ENCODE measurements around the gene NKIRAS2. TPM values are rescaled to one million over a fixed set of nuclear protein-coding genes. Genes with fewer than 3 reads are reported as not detected.
"Not testable (repeated sequence)": the region's sequence is repeated elsewhere in the genome, so short reads cannot be mapped to it uniquely, and the experiment has no call there.

Gene NKIRAS2
- total RNA-seq, 1 donor from 2014 or later = 50.7 TPM

DNA sequence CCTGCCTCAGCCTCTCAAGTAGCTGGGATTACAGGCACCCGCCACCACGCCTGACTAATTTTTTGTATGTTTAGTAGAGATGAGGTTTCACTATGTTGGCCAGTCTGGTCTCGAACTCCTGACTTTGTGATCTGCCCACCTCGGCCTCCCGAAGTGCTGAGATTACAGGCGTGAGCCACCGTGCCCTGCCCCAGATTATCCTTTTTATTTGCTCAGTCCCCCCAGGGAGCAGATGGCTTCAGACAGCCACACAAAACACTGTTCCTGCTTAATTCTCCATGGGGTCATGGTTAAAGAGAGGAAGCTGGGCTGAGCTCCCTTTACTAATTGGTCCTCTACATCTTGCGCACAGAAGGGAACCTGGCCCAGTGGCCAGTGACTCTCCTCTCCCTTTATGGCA lies 955 bp downstream of the NKIRAS2 start:
- intact Hi-C loops (cut with DNase I) = loop anchor here (2.0 to 10.0 kb wide), 2 partner anchors 54 to 514 kb away; partner anchors contain the start of genes CNP and NAGLU
- DNase-seq (ENCODE audit: low spot score) = not testable (repeated sequence)

DNA sequence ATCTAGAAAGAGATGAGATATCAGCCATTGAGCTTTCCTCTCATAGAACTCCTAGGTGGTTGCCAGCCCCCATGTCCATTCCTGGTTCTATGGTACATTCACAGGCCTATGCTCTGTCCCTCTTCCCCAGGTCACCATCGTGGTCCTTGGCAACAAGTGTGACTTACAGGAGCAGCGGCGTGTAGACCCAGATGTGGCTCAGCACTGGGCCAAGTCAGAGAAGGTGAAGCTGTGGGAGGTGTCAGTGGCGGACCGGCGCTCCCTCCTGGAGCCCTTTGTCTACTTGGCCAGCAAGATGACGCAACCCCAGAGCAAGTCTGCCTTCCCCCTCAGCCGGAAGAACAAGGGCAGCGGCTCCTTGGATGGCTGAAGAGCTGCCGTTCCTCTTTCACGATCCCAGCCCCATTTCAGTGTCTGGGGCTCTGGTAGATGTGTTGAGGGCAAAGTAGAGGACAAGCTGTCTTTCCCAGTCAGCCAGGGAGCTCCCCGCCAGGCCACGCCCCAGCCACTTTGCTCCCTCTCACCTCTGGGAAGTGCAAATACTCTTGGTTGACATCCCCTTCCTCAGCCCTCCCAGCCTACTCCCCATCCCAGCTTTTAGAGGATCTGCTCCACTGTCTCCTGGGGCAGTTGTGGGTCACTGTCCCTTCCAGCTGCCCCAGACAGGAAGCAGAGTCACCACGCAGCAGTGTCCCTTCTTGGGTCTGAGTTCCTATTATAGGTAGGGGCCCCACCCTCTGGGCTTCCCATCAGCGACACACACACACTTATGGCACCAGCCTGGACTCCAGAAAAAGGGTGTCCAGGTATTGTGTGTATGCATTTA lies 3.8 kb downstream of the NKIRAS2 start:
- intact Hi-C loops (cut with DNase I) = loop anchor here (2.0 to 10.0 kb wide), 2 partner anchors 79 to 511 kb away; partner anchors contain the start of gene NAGLU
- peak; percentile 79 for DNase-seq (ENCODE audit: low spot score)

DNA sequence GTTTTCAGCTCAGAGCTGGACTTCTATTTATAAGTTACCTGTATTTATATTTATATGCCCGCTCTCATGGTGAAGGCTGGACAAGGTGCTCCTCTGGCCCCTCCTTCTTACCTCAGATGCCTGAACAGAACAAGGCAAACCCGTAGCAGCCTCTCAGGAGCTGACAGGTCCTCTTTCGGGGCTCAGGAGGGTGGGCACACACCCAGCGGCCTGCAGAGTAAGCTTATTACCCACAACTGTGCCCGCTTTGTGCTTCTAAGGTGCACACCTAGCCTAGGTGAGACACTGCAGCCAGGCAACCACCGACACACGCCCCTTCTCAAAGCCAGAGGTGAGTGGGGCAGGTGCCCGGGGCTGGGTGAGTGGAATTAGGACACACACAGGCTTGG lies 5.3 kb downstream of the NKIRAS2 start:
- intact Hi-C loops (cut with DNase I) = loop anchor here (1.0 to 10.0 kb wide), 4 partner anchors 42 to 510 kb away; partner anchors contain the start of gene NAGLU
- DNase-seq (ENCODE audit: low spot score) = no peak

DNA sequence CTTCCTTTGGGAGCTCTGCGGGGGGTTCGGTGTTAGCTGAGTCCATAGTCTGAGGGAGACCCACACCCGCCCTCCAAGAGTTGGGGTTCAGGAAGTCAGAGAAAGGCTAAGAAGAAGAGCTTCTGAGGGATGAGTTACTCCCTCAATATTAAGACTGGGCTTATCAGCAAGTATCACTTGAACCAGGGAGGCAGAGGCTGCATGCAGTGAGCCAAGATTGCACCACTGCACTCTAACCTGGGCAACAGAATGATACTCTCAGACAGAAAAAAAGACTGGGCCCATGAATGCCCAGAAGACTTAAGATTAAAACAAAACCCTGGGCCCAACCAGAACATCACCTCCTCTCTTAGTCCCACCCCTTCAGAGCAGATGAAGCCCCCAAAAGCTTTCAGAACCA lies 6.0 kb downstream of the NKIRAS2 start:
- DNase-seq (ENCODE audit: low spot score) = no peak
- intact Hi-C loops (cut with DNase I) = loop anchor here (1.0 to 10.0 kb wide), 4 partner anchors 41 to 509 kb away; partner anchors contain the start of gene NAGLU

DNA sequence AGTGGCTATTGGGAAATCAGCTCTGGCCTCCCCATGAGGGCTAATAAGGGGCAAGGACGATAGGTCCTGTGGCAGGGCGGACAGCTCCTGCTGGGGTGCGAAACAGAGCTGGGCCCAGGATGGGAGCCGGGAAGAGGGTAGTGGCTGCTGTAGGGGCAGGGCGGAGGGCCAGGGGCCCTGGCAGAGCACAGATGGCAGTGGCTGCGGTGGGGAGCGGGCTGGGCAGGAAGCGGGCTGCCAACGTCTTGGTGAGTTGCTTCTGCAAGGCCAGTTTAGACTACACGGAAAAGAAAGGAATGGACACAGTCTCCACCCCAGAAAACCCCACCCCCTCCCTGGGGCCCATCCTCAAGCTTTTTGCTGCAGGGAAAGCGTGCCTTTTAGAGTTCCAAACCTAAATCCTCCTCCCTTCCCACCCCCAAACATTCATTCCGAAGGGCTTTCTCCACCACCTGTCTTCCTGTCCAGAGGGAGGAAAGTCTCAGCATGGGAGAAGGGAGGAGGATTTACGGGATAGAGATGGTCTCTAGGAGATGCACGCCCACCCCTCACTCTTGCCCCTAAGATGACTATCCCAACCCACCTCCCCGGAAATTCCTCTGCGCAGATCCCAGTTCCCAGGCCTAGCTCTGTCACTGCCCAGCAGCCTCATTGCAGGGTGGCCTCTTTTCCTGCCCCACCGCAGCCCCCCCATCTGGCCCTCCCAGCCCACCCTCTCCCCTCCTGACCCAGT lies 7.1 kb downstream of the NKIRAS2 start:
- intact Hi-C loops (cut with DNase I) = loop anchor here (5.0 to 10.0 kb wide), 2 partner anchors 40 to 508 kb away; partner anchors contain the start of gene NAGLU
- DNase-seq (ENCODE audit: low spot score) = no peak

DNA sequence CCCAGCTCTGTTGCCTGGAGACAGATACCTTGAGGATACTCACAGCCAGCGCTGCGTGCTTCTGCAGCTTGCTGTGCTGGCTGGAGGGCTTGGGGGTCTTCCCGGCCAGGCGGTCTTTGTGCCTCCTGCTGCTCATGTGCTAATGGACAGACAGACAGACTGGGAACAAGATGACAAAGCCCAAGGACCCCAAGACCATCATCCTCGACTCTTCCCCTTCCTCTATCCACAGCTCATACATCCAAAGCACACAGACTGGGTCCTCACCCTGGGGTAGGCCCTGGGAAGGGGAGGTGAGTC lies 7.7 kb downstream of the NKIRAS2 start:
- intact Hi-C loops (cut with DNase I) = loop anchor here (5.0 to 10.0 kb wide), 2 partner anchors 40 to 507 kb away; partner anchors contain the start of gene NAGLU

DNA sequence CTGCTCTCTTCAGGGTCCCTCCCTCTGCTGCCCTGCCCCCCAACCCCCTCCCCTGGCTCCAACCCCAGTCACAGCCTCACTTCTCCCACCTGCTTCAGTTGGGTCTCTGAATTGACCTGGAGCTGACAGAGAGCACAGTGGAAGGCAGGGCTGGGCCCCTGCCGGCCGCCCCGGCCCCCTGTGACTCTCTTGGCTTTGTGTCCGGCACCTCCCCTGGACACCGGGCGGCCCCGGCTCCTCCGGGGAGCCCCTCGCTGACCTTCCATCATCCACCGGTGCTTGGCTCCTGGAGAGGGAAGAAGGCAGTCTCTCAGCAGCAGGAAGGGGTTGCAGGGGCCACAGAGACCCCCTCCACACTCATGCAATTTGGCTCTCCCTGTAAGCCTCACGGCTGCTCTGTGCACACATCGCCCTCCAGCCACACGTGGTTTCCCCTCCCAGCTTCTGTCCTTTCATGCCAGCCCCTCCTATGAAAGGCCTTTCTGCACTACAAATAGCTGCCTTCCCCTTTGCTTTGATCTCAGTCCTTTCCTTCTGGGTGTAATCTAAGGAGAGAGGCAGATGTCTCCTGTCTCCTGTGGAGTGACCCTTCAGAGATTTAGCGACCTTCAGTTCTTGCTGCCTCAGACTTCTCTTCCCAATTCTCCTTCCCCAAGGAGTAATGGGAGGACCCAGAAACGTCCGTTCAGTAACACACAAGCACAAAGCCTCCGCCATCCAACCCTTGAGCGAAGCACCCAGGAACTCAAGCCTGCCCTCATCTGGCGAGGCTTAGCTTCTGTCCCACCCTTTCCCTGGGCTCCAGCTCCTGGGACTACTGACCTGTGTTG lies 8.3 kb downstream of the NKIRAS2 start:
- no peak for DNase-seq (ENCODE audit: low spot score)
- intact Hi-C loops (cut with DNase I) = loop anchor here (5.0 to 10.0 kb wide), 2 partner anchors 39 to 507 kb away; partner anchors contain the start of gene NAGLU

More for the DNA sequence above, 7.7 kb downstream of the NKIRAS2 start:
- no peak for DNase-seq (ENCODE audit: low spot score)

DNA sequence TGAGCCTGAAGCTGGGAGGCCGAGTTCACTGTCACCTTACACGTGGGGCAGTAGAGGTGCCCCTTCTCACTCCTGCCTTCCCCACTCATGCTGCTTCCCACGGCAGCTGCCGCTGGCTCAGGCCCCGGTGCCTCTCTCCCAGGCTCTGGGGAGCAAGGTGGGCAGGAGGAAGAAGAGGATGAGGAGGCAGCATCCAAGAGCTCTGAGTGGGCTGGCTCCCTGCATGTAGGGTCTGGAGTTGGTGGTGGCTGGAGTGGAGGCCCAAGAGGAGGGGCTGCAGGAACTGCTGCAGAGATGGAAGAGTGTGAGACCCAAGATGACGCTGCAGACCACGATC lies 8.9 kb downstream of the NKIRAS2 start:
- intact Hi-C loops (cut with DNase I) = loop anchor here (5.0 to 10.0 kb wide), 2 partner anchors 39 to 506 kb away; partner anchors contain the start of gene NAGLU
- DNase-seq (ENCODE audit: low spot score) = no peak

DNA sequence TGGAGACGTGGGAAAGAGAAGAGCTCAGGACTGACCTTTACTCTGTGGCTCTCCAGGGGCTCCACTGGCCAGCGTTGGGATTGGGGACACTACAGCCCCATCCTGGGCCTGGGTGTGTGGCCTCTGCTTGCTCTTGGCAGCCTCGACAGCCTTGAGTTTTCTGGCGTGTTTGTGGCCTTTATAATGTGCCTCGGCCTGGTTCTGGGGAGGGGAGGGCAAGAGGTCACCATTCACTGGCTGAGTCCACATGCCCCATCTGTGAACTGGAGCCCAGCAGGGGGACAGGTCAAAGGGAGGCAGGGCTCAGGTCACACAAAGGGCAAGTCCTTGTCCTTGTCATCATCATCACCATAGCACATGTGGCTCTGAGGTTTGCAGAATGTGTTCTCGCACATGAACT lies 11.7 kb downstream of the NKIRAS2 start:
- no peak for DNase-seq (ENCODE audit: low spot score)
- intact Hi-C loops (cut with DNase I) = no loop called here

DNA sequence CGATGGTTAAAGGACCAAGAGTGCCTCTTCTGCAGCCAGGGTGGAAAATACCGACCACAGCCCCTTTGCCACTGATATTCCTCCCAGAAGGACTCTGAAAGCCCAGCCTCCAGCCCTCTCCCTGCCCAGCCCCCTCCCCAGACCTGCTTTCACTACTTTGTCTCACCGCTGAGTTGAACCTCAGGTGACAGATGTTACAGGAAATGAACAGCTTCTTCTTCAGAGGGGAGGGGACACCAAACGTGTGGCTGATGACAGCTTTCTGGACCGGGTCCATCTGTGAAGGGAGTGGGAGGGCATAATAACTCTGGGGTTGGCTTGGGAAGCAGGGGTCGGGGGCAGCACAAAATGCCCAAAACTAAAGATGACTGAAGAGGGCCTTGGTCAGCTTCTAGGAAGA lies 14.2 kb downstream of the NKIRAS2 start:
- intact Hi-C loops (cut with DNase I) = no loop called here
- no peak for DNase-seq (ENCODE audit: low spot score)

DNA sequence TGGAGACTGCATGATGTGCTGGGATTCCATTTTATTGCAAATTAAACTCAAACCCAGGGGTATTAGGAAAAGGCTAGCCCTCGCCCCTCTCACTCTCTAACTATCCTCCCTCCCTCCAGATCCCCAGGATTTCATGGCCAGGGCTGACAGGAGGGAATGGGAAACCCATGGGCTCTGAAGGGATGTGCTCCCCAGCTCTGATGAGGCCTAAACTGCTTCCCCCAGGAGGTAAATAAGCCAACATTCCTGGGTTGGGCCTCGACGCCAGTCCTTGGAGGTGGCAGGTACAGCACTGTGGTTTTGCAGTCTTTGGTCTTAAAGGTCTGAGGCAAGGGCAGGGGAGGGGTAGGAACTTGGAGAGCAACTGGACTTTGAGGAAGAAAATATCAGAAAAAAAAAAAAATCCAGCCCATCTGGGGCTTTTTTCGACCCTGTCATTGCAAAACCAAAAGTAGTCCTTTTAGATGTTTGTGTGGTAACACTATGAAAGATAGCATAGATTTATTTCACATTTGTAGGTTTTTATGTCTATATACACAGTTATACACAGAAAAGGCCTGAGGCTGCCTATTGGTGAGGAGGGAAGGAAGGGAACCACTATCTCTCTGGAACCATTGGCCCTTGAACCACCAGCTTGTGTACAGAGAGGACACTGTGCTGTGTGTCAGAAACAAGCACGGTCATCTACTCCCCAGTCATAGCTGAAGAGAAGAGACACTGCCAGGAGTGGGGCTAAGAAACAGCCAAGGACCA lies 18.5 kb downstream of the NKIRAS2 start:
- intact Hi-C loops (cut with DNase I) = no loop called here
- DNase-seq (ENCODE audit: low spot score) = no peak

DNA sequence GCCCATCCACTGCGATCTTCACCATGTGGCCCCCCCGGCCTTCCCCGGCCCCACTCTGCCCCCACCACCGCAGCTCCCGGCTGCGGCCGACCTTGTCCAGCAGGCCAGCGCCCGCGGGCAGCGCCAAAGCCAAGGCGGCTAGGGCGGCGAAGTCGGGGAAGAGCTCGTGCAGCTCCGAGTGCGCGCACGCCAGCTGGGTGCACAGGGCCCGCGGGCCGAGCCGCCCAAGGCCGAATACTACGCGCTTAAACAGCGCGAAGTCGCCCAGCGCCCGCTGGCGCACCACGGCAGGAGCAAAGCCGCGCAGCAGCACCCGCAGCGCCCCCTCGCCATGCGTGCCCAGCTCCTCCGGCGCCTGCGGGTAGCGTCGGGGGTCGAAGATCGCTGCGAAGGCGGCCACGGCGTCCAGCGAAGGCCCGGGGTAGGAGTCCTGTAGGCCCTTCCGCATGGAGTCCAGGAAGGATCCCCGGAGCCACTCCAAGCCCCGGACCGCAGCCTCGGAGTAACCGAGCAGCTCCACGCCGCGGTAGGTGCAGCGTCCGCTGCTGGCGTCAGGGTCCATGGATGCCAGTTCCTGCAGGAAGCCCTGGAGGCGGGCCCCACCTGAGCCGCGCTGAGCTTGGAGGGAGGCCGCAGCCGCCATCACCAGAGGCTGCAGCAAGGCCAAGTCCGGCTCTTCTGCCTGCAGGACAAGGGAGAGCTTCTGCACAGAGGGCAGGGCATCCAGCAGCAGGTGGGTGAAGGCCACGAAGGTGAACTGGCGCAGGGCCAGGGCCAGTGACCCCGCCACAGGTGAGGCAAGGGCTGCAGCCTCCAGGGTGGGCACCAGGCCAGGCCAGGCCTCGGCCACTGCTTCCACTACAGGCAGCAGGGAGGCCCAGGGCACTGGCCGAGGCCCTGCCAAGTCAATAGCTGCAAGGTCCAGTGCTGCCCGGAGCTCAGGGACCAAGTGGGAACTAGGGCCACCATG lies 20.2 kb downstream of the NKIRAS2 start:
- no peak for DNase-seq (ENCODE audit: low spot score)
- intact Hi-C loops (cut with DNase I) = no loop called here

DNA sequence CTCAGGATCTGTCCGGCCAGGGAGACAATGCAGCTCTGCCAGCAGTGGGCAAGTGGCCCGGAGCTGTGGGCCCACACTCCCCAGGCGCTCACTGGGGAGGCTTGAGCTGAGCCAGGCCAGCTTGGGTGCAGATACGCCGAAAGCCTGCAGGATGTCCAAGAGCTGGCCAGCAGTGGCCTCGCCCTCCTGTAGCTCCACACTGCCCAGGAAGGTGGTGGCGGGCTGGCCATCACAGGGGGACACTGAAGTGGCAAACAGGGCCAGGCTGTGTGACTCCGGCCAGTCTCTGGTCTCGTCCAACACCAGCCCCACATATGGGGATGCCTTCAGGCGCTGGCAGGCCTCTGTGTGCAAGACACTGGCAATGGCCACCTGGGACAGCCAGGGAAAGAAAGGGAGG lies 20.9 kb downstream of the NKIRAS2 start:
- intact Hi-C loops (cut with DNase I) = no loop called here
- no peak for DNase-seq (ENCODE audit: low spot score)

DNA sequence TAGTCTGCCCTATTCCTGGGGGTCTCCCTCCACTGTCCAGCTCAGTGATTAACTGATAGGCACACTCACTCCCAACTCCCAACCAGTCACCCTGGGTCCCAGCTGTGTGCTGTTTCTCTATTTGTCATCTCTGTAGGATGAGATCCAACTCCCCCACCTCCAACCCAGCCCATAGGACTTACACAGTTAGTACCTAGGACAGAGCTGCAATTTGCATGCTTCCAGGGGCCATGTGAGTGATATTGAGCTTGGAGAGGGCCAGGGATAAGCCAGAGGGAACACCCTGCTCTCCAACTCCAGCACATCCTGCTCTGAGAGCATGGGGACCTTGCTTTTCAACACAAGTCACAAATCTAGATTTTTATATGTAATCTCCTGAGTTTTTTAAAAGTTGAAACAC lies 21.7 kb downstream of the NKIRAS2 start:
- DNase-seq (ENCODE audit: low spot score) = no peak
- intact Hi-C loops (cut with DNase I) = no loop called here

DNA sequence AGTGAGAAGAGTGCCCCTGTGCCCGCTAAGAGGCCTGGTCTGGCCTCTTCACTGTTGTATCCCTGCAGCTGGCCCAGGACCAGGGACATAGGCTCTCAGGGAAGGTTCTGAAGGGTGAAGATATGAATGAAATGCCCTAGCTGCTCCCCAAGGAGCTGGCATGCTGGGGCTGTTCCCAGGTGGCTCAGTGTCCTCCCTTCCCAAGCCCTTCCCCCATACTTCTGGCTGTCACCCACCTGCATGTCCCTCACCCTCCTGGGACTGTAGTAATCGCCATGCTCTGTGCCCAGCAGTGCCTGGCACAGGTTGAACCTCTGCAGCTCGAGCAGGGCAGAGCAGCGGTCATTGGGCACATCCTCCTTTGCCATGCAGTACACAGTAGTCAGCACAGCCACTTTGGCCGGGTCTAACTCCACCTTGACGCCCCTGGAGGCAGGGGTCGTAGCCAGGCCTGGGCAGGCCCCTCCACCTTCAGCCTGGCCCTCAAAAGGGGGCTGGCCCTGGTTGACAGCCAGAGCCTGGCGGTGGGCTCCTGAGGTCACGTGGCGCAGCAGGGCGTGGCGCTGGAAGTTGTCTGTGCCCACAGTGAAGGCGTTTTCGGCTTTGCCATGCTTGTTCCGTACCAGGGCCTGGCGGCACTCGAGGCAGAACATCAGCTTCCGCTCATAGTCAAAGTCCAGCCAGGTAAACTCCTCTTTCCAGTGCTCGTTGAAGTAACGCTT lies 22.9 kb downstream of the NKIRAS2 start:
- intact Hi-C loops (cut with DNase I) = no loop called here
- DNase-seq (ENCODE audit: low spot score) = no peak

DNA sequence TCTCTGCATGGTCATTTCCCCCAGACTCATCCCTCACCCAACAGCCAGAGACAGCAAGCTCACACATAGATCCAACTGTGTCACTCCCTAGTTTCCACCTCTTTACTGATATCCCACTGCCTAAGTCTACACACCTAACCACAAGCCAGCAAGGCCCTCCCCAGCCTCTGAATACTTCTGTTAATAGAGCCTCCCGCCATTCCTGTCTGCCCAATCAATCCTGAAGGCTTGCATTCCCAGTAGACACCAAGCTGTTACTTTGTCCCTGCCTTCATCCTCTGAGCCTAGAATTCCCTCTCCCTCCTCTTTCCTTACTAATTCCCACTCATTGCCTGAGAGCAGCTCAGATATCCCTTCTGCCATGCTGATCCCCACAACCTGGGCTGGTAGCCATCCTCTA lies 25.8 kb downstream of the NKIRAS2 start:
- intact Hi-C loops (cut with DNase I) = no loop called here
- DNase-seq (ENCODE audit: low spot score) = no peak

DNA sequence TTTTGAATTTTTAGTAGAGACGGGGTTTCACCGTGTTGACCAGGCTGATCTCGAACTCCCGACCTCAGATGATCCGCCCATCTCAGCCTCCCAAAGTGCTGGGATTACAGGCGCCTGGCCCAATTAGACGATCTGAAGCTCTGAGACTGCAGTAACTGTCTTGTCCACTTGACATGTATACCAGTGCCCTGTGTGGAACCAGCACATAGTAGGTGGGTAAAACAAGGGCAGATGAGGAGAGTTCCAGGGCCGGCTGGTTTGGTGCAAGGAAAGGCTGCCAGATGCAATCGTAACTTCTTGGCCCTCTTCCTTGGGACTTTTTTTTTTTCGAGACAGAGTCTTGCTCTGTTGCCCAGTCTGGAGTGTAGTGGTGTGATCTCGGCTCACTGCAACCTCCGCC lies 27.5 kb downstream of the NKIRAS2 start:
- no peak for DNase-seq (ENCODE audit: low spot score)
- intact Hi-C loops (cut with DNase I) = no loop called here
